ENCODE results near the gene DPPA3.
"Not testable (repeated sequence)": the region's sequence is repeated elsewhere in the genome, so short reads cannot be mapped to it uniquely, and the experiment has no call there.

Gene DPPA3

DNA sequence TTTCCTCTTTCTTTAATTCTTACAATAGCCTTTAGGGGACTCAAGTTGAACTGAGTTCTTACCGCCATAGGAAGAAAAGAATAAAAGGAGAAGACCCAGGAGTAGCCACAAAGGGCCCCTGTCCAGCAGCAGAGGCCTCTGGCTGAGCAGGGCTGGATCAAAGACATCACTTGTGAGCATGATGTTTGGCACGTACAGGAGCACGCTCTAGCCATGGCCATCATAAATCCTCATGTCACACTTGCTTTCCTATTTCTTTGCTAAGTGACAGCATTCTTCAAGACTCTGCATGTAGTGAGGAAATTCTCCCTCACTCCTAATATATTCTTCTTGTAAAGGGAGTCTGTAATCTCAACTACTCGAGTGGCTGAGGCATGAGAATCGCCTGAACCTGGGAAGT is 20.3 kb downstream of the DPPA3 start:
- no peak for DNase-seq

DNA sequence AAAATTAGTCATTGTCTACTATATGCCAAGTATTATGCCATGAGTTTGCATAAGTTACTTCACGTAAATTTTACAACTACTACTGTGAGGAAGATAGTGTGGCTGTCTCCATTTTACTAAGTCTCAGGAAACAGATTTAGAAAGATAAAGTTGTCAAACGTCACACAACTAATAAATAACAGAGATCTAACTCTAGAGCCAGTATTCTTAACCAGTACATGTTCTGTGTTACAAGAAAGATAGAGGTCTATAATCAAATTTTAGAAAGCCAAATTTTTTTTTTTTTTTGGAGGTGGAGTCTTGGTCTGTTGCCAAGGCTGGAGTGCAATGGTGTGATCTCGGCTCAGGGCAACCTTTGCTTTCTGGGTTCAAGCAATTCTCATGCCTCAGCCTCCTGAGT is 21.8 kb downstream of the DPPA3 start:
- DNase-seq = no peak

DNA sequence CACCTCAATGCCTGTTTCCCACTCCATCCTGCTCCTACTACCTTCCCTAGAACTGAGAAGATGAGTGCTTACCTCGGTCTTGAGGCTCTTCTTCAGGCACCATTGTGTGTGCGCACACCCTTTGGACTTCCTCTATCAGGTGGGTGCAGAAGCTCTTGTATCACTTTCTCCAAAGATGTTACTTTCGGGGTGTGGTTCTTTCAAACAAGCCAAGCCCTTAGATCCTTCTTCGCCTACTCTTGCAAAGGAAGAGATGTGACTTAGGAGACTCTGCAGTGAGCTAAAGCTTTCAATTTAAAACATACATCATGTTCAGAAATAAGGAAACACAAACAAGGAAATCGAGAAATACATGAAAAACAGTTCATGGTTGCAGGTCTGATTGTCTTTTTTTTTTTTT is 36.0 kb downstream of the DPPA3 start, which contains the start of gene CLEC4C:
TSS of gene CLEC4C (minus strand) at position 130 of the 400 bp plus-strand sequence. CDS start at position 103, 27 bp downstream.
- no peak for DNase-seq

DNA sequence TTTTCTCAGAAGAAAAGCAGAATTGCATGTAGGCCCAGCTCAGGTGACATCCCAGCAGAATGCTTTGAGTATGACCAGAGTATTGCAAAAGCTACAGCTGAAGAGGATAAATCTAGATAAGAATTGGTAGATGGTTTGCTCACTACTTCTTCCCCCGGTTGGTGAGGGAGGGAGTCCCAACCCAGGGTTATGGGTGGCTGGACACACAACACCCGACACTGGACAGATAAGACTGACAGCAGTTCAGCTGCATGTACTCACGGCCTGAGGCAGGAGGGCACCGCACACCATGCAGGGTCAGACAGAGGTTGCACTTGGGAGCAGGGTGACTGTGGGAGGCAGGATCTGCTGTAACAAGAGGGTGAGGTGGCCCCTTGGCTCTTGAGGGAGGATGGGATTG is 37.6 kb downstream of the DPPA3 start:
- no peak for DNase-seq

DNA sequence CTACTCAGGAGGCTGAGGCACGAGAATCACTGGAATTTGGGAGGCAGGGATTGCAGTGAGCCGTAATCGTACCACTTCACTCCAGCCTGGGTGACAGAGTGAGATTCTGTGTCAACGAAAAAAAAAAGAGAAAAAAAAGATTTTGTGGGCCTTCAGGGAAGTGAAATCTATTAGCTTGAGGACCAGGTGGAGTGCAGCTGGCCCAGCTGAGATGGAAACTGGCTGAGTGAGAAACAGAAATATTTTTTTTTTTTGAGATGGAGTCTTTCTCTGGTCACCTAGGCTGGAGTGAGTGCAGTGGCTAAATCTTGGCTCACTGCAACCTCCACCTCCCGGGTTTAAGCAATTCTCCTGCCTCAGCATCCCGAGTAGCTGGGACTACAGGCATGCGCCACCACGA is 38.2 kb downstream of the DPPA3 start:
- no peak for DNase-seq

DNA sequence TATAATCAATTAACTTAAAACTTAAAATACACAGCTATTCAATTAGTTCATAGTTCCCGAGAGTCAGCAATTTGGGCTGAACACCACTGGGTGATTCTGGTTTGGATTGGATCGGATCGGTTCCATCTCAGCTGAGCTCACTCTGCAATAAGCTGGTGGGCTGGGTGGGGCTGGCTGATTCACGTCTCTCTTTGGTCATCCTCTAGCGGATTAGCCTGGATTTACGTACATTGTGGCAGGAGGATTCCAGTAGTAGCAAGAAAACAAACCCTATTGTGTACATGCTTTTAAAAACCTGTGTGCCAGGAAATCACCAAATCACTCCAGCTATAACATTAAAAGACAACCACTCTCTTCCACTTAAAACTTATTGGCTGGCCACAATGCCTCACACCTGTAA is 39.1 kb downstream of the DPPA3 start:
- no peak for DNase-seq

DNA sequence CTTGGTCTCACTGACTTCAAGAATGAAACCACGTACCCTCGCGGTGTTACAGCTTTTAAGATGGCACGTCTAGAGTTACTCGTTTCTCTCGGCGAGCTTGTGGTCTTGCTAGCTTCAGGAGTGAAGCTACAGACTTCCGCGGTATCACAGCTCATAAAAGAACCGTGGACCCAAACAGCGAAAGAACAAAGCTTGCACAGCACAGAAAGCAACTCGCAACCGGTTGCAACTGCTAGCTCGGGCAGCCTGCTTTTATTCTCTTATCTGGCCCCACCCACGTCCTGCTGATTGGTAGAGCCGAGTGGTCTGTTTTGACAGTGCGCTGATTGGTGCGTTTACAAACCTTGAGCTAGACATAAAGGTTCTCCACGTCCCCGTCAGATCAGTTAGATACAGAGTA is 40.2 kb downstream of the DPPA3 start:
- DNase-seq = no peak

DNA sequence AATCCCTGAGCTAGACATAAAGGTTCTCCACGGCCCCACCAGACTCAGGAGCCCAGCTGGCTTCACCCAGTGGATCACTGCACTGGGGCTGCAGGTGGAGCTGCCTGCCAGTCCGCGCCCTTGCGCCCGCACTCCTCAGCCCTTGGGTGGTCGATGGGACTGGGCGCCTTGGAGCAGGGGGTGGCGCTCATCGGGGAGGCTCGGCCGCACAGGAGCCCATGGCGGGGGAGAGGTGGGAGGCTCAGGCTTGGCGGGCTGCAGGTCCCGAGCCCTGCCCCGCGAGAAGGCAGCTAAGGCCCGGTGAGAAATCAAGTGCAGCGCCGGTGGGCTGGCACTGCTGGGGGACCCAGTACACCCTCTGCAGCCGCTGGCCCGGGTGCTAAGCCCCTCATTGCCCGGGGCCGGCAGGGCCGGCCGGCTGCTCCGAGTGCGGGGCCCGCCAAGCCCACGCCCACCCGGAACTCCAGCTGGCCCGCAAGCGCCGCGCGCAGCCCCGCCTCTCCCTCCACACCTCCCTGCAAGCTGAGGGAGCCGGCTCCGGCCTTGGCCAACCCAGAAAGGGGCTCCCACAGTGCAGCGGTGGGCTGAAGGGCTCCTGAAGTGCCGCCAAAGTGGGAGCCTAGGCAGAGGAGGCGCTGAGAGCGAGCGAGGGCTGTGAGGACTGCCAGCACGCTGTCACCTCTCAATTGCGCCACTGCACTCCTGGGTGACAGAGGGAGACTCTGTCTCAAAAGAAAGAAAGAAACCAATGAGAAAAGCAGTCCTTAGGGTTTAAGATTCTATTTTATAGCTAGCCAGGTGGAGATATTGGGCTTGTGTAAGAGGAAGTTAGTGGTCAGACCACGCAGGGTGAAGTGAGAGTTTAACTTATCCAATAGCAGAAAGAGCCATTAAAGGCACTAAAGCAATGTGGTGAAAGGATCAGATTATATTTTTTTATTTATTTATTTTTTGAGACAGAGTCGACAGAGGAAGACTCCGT is 41.0 kb downstream of the DPPA3 start:
- DNase-seq = not testable (repeated sequence)

DNA sequence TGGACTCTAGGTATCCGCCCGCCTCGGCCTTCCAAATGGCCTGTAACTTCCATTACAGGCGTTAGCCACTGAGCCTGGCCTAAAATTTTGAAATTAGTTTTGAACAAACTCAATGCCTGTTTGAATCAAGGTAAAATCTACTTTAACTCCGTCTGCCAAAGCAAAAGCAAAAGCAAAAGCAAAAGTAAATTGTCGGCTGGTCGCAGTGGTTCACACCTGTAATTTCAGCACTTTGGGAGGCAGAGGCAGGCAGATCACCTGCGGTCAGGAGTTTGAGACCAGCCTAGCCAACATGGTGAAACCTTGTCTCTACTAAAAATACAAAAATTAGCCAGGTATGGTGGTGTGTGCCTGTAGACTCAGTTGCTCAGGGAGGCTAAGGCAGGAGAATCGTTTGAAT is 44.4 kb downstream of the DPPA3 start:
- not testable (repeated sequence) for DNase-seq

DNA sequence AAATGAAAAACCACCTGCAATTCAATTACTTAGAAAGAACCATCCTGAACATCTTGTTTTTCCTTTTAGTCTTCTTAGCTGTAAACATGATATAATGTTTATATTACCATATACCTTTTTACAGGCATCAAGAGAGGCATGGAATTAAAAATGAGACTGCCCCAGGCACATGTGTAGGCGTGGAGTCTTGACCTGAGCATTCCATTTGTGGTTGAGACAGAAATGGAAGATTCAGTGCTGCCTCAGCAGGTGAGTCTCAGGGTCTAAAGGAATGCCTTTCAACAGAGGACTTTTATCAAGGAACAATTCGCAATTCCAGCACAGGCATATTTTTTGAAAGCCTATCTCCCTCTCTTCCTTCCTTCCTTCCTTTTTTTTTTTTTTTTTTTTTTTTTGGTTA is 45.8 kb downstream of the DPPA3 start:
- DNase-seq = peak; percentile 7

DNA sequence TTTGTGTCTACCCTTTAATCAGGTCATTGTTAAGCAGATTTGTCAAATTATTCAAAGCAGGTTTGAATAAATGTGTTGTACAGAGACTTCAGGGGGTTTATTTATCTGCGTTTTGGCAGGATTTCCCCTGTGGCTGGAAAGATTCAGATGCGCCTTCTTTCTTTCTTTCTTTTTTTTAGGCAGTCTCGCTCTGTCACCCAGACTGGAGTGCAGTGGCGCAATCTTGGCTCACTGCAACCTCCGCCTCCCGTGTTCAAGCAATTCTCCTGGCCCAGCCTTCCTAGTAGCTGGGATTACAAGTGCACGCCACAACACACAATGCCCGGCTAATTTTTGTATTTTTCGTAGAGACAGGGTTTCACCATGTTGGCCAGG is 47.5 kb downstream of the DPPA3 start:
- no peak for DNase-seq

Measured in NCI-H226 (cell line).